ENCODE data around the gene LRP5.

DNA sequence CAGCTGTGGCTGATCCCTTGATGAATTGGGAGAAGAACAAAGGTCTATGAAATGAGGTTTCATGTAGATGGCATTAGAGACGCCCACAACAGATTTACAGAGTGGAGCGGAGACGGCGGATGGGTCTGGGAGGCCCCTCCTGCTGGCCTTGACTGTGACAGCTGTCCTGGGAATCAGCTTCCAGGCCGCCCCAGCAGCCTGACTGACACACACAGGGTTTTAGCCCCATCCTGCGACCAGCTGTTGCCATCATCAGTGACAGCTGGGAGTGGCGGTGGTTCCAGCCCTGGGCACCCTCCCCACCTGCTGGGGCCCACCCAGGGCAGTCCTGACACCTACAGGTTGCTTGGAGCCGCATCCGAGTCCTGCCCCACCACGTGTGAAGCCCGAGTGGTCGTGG lies 84.1 kb downstream of the LRP5 start:
- no peak for TF ChIP-seq POLR2A (IDR thresholded peaks at IDR 0.05)
- TF ChIP-seq, protein P1, sequence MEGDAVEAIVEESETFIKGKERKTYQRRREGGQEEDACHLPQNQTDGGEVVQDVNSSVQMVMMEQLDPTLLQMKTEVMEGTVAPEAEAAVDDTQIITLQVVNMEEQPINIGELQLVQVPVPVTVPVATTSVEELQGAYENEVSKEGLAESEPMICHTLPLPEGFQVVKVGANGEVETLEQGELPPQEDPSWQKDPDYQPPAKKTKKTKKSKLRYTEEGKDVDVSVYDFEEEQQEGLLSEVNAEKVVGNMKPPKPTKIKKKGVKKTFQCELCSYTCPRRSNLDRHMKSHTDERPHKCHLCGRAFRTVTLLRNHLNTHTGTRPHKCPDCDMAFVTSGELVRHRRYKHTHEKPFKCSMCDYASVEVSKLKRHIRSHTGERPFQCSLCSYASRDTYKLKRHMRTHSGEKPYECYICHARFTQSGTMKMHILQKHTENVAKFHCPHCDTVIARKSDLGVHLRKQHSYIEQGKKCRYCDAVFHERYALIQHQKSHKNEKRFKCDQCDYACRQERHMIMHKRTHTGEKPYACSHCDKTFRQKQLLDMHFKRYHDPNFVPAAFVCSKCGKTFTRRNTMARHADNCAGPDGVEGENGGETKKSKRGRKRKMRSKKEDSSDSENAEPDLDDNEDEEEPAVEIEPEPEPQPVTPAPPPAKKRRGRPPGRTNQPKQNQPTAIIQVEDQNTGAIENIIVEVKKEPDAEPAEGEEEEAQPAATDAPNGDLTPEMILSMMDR (IDR thresholded peaks at IDR 0.05 in 8 of 11, conservative IDR thresholded peaks at IDR 0.05 in 3 of 11), result no peak
- TF ChIP-seq POLR2AphosphoS5 (IDR thresholded peaks at IDR 0.05), result no peak
